Measurements from ENCODE around the gene ADH1A.

The ADH1A gene

GRCh38 chr4:99290848-99291786 is at the start of gene ADH1A:
TSS of gene ADH1A (minus strand) at chr4:99290985. CDS start at chr4:99290914, 71 bp downstream.
- no peak for TF ChIP-seq CTCF (conservative IDR thresholded peaks at IDR 0.05)
- TF ChIP-seq ZFX (IDR thresholded peaks at IDR 0.05), result no peak
- H3K27ac ChIP-seq, result no peak within 1 kb of the TSS

GRCh38 chr4:99339172-99339571 is 48.4 kb upstream of the ADH1A start:
- no peak overlapping the region for H3K27ac ChIP-seq
- TF ChIP-seq ZFX (IDR thresholded peaks at IDR 0.05) (no peak), CTCF (conservative IDR thresholded peaks at IDR 0.05) (no peak)

- TF ChIP-seq CTCF (conservative IDR thresholded peaks at IDR 0.05), result no peak
- no peak for TF ChIP-seq ZFX (IDR thresholded peaks at IDR 0.05)
- no peak overlapping the region for H3K27ac ChIP-seq
Measured at GRCh38 chr4:99336553-99336952, 45.8 kb upstream of the ADH1A start.

- no peak for TF ChIP-seq ZFX (IDR thresholded peaks at IDR 0.05)
- no peak overlapping the region for H3K27ac ChIP-seq
Measured at GRCh38 chr4:99334880-99335279, 44.1 kb upstream of the ADH1A start.

- no peak overlapping the region for H3K27ac ChIP-seq
- TF ChIP-seq ZFX (IDR thresholded peaks at IDR 0.05) (no peak), CTCF (conservative IDR thresholded peaks at IDR 0.05) (no peak)
Measured at GRCh38 chr4:99330648-99331047, 39.9 kb upstream of the ADH1A start.

GRCh38 chr4:99329876-99330275 is 39.1 kb upstream of the ADH1A start:
- no peak overlapping the region for H3K27ac ChIP-seq
- TF ChIP-seq ZFX (IDR thresholded peaks at IDR 0.05) (no peak), CTCF (conservative IDR thresholded peaks at IDR 0.05) (no peak)

- TF ChIP-seq CTCF (conservative IDR thresholded peaks at IDR 0.05), result no peak
- TF ChIP-seq ZFX (IDR thresholded peaks at IDR 0.05), result no peak
- H3K27ac ChIP-seq, result no peak overlapping the region
Measured at GRCh38 chr4:99324979-99325378, 34.2 kb upstream of the ADH1A start.

- H3K27ac ChIP-seq, result no peak overlapping the region
- no peak for TF ChIP-seq CTCF (conservative IDR thresholded peaks at IDR 0.05)
- no peak for TF ChIP-seq ZFX (IDR thresholded peaks at IDR 0.05)
Measured at GRCh38 chr4:99324361-99324760, 33.6 kb upstream of the ADH1A start.

Data from C4-2B (cell line).